NCI-H2196 (cell line): ENCODE results near the gene MND1.

Experiments used
- DNase-seq: peaks from one replicate; lab custom pipeline; 2025; ENCODE audit not compliant: unreplicated experiment; lab: John Stamatoyannopoulos, UW

The MND1 gene, protein sequence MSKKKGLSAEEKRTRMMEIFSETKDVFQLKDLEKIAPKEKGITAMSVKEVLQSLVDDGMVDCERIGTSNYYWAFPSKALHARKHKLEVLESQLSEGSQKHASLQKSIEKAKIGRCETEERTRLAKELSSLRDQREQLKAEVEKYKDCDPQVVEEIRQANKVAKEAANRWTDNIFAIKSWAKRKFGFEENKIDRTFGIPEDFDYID

DNA sequence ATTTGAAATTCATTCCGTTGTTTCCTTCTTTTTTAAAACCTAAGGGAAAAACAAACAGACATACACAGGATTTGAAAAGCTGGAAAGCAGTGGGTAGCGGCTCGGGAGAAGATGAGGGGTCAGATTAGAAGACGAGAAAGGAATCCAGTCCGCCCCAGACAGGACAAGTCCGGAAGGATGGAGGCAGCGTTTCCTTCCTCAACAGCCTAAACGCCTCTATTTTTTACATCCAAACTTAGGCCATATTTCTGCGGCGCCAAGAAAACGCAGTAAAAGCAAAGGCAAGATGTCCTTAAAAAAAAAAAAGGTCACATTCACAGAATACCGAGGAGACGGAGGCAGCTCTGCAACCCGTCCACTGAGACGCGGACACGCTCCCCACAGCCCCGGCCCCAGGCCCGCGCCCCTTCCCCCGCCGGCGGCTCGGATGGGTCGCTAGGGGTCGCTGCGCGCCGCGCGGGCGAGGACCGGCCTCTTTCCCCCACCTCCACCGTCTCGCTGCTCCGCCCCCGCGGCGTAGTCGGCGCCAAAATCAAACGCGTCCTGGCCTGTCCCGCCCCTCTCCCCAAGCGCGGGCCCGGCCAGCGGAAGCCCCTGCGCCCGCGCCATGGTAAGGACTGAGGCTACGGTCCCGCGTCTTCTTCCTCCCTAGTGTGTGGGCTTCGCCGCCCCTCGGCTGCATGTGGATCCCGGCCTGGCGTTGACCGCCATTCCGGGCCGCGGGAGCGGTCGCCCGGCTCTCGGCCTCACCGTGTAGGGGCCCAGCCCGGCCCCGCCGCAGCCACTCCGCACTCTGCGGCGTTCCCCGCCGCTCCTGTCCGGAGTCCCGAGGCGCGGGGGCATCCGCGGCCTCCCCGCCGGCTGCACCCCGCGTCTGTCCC is at the start of gene MND1:
Gene MND1 (plus strand): TSS at position 558 of the 881 bp plus-strand sequence. CDS start 50 bp downstream, at position 608.
- DNase-seq: peak; percentile 68

DNA sequence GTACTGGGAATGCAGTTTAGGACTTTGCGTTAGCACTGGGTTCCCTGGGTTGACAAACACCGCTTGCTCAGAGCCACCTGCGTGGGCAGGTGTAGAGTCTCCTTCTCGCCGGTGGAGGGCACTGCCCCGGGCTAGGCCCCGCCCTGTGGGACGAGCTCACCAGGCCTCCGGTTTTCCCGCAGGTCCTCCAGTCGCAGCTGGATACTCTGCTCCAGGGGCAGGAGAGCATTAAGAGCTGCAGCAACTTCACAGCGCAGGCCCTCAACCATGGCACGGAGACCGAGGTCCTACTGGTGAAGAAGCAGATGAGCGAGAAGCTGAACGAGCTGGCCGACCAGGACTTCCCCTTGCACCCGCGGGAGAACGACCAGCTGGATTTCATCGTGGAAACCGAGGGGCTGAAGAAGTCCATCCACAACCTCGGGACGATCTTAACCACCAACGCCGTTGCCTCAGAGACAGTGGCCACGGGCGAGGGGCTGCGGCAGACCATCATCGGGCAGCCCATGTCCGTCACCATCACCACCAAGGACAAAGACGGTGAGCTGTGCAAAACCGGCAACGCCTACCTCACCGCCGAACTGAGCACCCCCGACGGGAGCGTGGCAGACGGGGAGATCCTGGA is 49.2 kb upstream of the MND1 start:
- DNase-seq: no peak

DNA sequence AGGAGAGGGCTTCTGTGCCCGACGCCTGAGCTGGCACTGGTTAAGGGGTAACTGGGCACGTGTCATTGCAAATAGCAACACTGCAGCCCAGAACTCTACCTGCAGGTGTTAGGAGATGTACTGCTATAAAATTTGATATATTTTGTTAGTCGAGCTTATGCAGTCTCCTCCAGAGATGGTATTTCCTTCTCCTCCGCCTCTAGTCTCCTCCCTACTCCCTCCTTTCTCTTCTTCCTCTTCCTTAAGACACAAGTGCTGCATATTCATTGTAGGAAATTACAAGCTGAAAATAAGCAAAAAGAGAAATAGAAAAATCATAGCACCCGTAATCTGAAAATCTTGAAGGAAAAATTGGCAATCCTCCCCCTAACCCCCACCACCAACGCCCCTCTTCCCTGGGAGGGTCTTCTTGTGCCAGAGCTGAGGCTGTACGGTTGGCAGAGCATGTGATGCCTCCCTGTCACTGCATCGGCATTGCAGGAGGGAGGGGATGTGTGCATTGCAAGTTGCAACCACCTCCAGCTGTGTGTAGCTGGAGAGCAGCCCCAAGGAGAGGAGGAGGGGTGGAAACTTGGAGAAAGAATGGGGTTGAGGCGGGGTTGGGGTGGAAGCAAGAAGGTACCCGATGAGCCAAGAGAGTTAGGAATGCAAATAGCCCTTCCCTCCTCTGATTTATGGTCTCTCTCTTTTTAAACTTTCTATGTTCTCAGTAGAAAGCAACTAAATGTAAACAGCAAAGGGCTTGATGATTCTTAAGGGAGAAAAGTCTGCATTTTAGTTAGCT is 48.3 kb upstream of the MND1 start:
- DNase-seq: no peak

DNA sequence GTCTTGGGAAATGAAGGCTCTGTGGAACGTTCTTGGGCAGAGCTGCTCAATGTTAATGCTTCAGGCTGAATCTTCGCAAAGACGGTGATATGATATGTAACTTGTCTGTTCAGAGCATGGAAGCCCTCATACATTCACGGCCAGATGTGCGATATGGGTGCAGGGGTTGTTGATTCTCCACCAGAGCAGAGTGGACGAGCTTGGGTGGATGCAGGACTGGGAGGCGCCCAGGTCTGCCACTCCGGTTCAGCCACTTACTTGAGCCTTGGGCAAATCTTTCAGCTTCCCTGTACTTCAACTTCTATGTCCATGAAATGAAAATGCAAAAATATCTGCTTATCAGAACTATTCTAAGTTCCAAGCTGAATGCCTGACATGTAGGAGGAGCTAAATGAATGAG is 47.4 kb upstream of the MND1 start:
- DNase-seq: no peak

DNA sequence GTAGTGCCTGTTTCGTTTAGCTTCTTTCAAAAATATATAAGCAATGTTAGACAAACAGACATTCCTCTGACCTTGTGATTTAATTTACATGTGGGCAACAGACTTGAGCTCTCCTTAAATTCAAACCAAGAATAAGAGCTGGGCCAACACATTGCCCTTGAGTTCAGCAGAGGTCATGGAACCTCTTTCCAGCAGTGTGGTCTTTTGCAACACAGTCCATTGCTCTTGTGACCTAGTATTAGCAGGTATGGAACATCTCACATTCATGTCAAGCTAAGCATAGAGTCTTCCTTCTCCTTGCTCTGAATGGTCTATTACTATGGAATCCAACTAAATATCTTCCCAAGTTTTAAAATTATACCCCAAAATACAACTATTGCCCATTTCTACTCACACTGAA is 33.7 kb upstream of the MND1 start:
- DNase-seq: no peak

DNA sequence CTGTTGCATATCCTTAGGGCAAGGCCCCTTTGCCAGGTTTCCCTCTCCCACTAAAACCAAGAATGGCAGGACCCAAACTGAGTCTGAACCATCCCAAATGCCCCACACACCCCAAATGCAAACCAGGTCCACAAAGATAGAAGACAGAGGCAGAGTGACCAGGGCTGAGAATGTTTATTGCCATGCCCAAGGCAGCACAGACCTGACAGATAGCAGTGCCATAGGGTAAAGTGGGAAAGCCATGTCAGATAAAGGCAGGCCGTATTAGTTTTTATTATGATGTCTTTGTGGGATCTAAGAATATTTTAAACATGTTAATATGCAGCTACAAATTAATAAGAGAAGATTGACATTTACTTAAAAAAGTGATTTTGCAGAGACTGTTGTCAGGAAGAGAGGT is 29.6 kb upstream of the MND1 start:
- DNase-seq: no peak

DNA sequence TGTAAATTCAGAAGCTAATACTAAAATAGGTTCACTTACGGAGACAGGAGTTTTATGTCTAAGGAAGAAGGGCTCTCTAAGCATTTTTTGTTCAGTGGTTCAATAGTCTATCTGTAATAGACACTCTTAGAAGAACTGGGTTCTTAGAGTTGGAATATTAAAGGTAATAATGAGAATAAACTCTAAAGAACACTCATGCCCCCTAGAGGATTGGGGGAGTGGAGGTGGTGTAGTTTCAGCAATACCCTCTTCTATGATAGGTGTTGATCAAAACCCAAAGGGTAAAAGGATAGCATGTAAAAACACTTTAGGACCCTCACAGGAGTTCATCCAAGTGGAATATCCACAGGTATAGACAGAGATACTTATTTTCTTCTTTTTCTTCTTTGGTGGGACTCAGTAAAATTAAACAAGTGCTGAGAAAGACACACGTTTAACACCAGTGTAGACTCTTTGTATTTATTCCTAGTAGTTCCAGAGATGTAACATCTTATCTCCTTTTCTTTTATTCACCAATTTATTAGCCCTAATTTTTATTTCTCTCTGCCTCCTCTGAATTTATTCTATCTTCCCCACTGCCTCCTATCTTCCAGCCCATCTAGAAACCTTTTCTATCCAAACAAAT is 25.7 kb upstream of the MND1 start:
- DNase-seq: peak; percentile 41

DNA sequence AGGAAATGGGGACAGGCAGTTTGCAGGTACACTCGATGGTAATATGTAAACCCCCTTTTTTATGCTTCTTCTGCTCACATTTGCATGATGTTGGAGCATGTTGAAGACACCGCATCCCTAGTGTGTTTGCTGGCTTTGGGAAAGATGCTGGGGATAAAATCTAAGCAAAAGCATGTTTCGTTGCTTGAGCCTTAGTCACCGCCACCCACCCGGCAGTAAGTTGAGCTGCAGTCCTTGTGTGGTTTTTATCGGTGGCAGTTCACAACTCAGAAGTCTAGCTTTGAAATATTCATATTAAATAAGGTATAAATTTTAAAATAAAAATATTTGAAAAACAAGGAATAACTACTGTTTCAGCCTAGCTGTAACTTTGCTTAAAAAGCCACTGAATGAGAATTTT is 21.7 kb upstream of the MND1 start:
- no peak for DNase-seq

DNA sequence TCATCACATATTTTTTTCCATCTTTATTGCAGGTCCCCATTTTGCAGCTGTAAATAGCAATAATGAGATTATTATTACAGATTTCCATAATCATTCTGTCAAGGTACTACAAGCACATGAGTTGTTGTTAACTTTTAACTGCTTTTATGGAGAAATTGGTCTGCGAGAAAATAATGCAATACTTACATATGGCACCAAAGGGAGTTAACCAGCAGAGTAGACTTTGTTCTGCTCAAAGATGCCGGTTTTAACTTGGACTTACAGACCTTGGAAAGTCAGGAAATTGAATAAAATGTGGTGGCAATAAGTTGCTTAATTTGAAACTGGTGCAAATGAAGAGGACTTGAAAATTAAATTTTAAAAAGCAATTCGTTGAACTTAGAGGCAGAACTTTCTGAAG is 20.4 kb upstream of the MND1 start:
- DNase-seq: no peak

DNA sequence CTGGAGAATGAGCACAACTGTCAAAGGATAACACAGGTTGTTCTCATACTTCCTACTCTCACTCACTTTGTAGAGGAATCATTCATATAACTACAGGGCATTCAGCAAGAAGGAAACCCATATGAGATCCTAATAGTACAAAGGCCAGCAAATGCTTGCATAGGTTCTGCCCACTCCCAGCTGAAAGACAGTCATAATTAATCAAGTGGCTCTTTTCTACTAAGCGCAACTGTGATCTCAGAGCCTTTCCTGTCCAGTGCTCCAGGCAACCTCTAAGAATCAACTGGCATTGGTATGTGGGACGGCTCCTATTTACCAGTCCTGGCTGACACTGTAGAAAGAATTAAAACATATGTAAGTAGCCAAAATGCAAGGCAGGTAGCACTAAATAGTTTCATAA is 18.9 kb upstream of the MND1 start:
- no peak for DNase-seq

DNA sequence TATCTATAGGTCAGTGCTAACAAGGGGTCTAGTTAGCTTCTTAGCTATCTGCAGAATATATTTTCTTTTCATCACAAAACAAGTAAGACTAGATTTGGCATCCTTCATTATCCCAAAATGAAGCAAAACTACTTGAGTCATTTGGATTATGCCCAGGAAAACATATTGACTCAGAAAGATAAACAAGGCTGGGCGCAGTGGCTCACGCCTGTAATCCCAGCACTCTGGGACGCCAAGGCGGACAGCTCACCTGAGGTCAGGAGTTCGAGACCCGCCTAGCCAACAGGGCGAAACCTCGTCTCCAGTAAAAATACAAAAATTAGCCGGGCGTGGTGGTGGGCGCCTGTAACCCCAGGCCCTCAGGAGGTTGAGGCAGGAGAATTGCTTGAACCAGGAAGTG is 18.0 kb upstream of the MND1 start:
- DNase-seq: no peak

DNA sequence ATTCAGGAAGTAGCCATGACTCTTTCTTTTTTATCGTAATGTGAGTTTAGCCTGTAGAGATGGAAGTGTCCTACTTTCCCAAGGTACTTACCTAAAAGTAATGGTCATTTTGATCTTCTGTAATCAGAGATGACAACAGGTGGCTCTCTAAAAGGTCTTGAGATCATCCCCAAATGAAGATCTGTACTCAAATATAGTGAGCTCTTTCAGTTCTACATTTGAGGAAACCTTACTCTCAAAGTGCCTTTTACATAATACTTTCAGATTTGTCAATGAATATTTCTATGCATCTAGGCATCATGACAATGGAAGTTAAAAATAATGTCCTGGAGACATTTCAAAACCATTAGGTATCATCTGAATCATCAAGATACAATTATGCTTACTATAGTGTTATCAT is 17.2 kb upstream of the MND1 start:
- no peak for DNase-seq

DNA sequence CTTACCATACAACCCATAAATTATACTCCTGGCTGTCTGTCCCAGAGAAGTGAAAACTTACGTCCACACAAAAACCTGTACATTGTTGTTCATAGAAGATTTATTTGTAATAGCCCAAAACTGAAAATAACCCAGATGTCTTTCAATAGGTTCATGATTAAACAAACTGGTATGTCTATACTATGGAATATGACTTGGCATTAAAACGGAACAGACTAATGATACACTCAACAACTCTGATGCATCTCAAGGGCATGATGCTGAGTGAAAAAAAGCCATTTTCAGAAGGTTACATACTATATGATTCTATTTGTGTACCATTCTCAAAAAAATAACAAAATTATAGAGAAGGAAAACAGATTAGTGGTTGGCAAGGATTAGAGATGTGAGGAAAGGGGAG is 11.6 kb upstream of the MND1 start:
- DNase-seq: no peak

DNA sequence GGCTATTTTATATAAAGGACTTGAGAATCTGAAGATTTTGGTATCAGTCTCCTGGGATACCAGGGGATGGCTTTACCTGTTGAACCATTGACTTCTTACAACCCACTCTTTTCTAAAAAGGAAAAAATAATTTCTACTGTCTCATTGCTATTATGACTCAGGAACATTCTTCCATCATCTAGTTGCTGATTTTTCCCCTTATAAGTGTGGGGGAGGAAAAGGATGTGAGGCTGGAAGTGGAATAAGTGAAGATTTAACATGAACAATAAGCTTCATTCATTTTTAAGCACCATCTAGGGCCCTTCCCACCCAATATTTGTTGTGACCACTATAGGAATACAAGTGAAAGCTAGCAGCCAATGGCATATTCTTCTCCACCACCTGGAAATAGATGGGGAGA is 10.6 kb upstream of the MND1 start:
- DNase-seq: no peak

DNA sequence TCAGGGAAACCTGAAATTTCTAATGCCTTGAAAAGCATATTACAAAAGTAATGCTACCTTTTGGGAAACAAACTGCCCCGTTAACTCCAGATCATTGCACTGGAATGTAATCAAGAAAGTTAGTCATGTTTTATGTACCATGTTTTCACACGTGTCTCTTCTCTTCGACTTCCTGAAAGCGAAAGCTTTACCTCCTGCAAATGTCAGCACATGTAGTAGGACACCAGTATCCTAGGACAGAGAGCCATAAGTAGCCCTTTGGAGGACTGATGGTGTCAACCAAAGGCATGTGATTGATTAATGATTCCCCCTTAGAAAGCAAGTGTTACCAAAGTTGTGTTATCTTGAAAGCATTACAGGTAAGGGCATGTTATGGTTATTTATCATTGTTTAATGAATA is 8.8 kb upstream of the MND1 start:
- no peak for DNase-seq

DNA sequence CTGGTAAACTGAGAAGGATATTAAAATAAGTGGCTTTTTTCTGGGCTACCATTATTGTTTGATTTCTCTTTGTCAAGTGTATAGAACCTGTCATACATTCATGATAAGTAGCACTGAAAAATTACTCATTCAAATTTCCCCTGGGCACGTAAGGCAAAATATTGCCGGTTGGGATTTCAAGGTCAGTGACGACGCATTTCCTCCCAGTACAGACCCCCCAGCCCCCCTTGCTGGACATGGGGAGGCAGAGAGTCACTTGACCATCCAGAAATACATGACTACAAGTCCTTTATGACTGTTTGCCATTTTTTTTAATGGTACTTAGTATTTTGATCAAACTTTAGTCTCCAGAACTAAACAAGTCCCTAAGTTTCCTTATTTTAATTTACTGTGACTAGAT is 6.8 kb upstream of the MND1 start:
- DNase-seq: no peak

DNA sequence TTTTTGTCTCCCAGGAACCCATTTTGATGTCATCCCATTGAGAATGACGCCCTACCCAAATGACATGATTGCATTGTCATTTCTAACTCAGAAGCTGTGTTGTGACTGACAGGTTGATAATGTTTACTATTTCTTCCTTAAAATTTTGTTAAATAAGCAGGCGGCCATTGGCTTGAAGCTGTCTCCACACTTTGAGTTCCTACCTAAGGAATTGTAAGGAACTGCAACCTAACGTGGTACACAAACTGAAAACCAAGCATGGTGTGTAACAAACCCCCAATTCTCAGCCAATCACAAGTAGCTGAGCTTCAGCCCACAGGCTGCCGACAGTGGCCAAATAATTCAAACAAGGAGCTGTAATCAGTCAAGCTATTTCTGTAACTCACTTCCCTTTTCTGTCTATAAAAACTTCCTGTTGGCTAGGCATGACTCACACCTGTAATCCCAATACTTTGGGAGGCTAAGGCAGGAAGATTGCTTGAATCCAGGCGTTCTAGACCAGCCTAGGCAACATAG is 2.9 kb upstream of the MND1 start:
- DNase-seq: no peak

DNA sequence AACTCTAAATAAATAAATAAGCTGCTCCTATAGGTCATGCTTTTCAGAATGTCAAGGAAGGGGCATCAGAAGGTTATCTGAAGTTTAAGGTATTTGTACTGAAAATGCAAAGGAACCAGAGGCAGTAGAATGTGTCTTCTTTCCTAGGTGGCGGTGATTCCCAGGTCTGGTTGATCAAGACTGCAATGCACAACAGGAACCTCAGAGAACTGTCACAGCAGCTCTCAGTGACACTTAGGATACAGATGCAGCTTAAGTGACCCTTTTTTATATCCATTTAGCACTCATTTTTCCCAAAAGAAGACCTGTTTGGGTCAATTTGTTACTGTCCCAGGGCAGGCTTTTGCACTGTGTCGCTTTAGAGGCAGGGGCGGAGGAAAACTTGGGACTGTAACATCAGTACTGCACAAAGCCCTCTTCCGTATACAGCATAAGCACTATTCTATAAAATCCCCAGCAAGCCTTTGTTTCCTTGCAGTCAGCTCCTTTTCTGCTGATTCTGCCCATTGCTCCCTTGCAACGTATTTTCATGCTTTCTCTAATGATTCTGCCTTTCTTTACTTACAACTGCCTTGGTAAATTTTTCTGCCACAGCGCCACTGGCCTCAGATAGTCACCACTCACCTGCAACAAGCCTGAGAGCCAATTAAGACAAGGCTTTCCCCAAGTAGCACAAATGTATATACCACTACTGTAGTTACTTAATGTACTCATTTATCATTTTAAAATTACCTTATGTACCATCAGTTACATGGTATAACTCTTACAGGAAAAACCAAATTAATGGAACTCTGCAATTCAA is 1.5 kb upstream of the MND1 start:
- DNase-seq: no peak

DNA sequence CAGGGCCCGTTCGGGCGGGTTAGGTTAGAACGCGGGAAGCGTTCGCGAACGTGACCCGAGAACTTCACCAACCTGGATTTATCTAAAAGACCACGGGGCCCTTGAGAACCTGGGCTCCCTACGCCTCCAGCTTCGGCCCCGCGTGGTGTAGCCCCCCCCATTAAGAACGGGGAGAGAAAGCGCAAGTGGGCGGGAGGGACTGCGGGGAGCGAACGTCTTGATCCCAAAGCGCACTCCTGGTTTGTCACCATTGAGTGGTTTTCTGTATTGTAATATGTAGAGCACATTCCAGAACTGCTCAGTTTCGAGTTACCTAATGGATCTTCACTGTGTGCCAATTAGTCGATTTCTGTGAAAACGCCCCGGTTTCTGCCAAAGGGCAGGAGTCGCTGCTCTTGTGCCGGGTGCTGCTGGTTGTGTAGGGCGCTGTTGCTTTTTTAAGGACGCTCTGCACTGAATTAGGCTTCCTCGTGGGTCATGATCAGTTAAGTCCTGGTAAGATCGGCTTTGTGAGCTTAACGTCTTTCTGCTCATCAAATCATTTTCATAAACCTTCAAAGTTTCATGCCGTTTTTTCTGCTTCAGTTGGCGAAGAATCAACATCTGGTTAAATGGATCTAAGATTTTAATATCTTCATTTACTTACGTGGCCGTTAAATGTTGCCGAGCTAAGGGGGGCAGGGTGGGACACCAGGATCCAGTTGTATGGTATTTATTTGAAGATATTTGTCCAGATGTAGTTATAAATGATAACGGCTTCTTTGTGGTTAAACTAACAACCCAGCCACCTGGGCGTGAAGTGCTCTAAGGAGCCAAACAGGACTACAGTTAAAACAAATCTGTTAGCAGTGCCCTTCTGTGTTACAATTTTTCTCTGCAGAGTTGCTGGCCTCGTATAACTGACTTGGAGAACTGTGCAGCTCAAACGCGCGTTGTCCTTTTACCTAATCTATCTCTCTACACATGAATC is 809 bp downstream of the MND1 start:
- peak; percentile 20 for DNase-seq
